Umbilical cord (tissue), 2 donors: ENCODE measurements around the gene TAF8. TPM values are rescaled to one million over a fixed set of nuclear protein-coding genes. Genes with fewer than 3 reads are reported as not detected.
"Not testable (repeated sequence)": the region's sequence is repeated elsewhere in the genome, so short reads cannot be mapped to it uniquely, and the experiment has no call there.

Experiments
- DNase-seq: peaks from one replicate; pipeline ENCODE4 v3.0.0-alpha.2; 2015; ENCODE audit warnings: low spot score
- total RNA-seq: library from RNA; depleted of rRNA; stranded (reverse); fragments of >200 nt; gene quantifications from one replicate; pipeline ENCODE4 v1.2.3, GENCODE V29; 2014; ENCODE audit warnings: low replicate concordance; ENCODE audit not compliant: insufficient read depth

TAF8 gene
- 16.4 TPM for total RNA-seq

GRCh38 chr6:42050297-42051267, at the start of gene TAF8:
TAF8 (plus strand) TSS chr6:42050524; CDS start chr6:42050542, 18 bp downstream.
- DNase-seq, result peak; percentile 97

GRCh38 chr6:42001506-42001905, 48.8 kb upstream of the TAF8 start:
- DNase-seq, result no peak

- DNase-seq, result not testable (repeated sequence)
Measured at GRCh38 chr6:42003658-42004057, 46.7 kb upstream of the TAF8 start.

- no peak for DNase-seq
Measured at GRCh38 chr6:42007286-42008137, 42.8 kb upstream of the TAF8 start.

- not testable (repeated sequence) for DNase-seq
Measured at GRCh38 chr6:42008138-42008528, 42.2 kb upstream of the TAF8 start.

- DNase-seq, result no peak
Measured at GRCh38 chr6:42009844-42010184, 40.5 kb upstream of the TAF8 start.

- DNase-seq, result no peak
Measured at GRCh38 chr6:42010185-42010891, 40.0 kb upstream of the TAF8 start.

- DNase-seq, result no peak
Measured at GRCh38 chr6:42010909-42011308, 39.4 kb upstream of the TAF8 start.

- DNase-seq, result no peak
Measured at GRCh38 chr6:42012501-42013133, 37.7 kb upstream of the TAF8 start.

- no peak for DNase-seq
Measured at GRCh38 chr6:42013134-42013516, 37.2 kb upstream of the TAF8 start.

GRCh38 chr6:42017021-42017643, 33.2 kb upstream of the TAF8 start:
- DNase-seq, result peak; percentile 95

GRCh38 chr6:42020967-42021366, 29.4 kb upstream of the TAF8 start:
- no peak for DNase-seq

GRCh38 chr6:42021847-42022754, 28.2 kb upstream of the TAF8 start:
- DNase-seq, result no peak

- DNase-seq, result no peak
Measured at GRCh38 chr6:42022755-42023384, 27.5 kb upstream of the TAF8 start.

GRCh38 chr6:42025066-42025844, 25.1 kb upstream of the TAF8 start:
- DNase-seq, result no peak

- DNase-seq, result no peak
Measured at GRCh38 chr6:42025845-42026243, 24.5 kb upstream of the TAF8 start.

GRCh38 chr6:42026540-42026939, 23.8 kb upstream of the TAF8 start:
- no peak for DNase-seq

- peak; percentile 91 for DNase-seq
Measured at GRCh38 chr6:42028234-42029061, 21.9 kb upstream of the TAF8 start.
